OCI-LY3 (cell line): ENCODE results near the gene CLEC14A.

Experiments
- H2AFZ ChIP-seq: fragments of 200-600, 300-600 bp; shearing (Covaris generic); 2 replicates; pipeline ENCODE4 v1.6.0; 2014; ENCODE audit warnings: antibody characterized with exemption, low read depth, low read length
- H3K27ac ChIP-seq: fragments of 200-600, 300-600 bp; sonication (generic); 2 replicates; pipeline ENCODE4 v1.5.1; 2014; ENCODE audit warnings: mild to moderate bottlenecking, low read length, moderate library complexity, mixed read lengths
- H3K27me3 ChIP-seq: fragments of 200-600, 300-600 bp; sonication (generic); 2 replicates; pipeline ENCODE4 v1.6.1; 2014; ENCODE audit warnings: low read depth, low read length, mixed read lengths
- H3K36me3 ChIP-seq: fragments of 200-600, 300-600 bp; sonication (generic); replicated peaks from 2 replicates; pipeline ENCODE3; 2014; ENCODE audit warnings: low read depth, low read length, mixed read lengths
- H3K4me1 ChIP-seq: fragments of 300-600, 200-600 bp; sonication (generic); 2 replicates; pipeline ENCODE4 v1.6.1; 2014; ENCODE audit warnings: low read length, mixed read lengths
- H3K4me2 ChIP-seq: fragments of 200-600, 300-600 bp; sonication (generic); 2 replicates; pipeline ENCODE4 v1.6.1; 2014; ENCODE audit warnings: low read length, mixed read lengths
- H3K4me3 ChIP-seq: fragments of 300-600, 200-600 bp; sonication (generic); 2 replicates; pipeline ENCODE4 v1.5.1; 2014; ENCODE audit warnings: antibody characterized with exemption, mild to moderate bottlenecking, low read length, moderate library complexity
- H3K79me2 ChIP-seq: fragments of 300-600, 200-600 bp; shearing (Covaris generic); 2 replicates; pipeline ENCODE4 v1.6.1; 2014; ENCODE audit warnings: mild to moderate bottlenecking, low read length, mixed read lengths
- H3K9ac ChIP-seq: fragments of 300-600, 200-600 bp; shearing (Covaris generic); 2 replicates; pipeline ENCODE4 v1.6.0; 2014; ENCODE audit warnings: mild to moderate bottlenecking, low read length, moderate library complexity
- H3K9me3 ChIP-seq: fragments of 200-600, 300-600 bp; shearing (Covaris generic); 2 replicates; pipeline ENCODE4 v1.6.1; 2014; ENCODE audit warnings: low read length, mixed read lengths; ENCODE audit not compliant: insufficient read depth
- H4K20me1 ChIP-seq: fragments of 200-600, 300-600 bp; sonication (generic); 2 replicates; pipeline ENCODE4 v1.6.1; 2016; ENCODE audit warnings: low read length, mixed read lengths; ENCODE audit not compliant: insufficient read depth
- CTCF ChIP-seq: fragments of 200-600, 300-600 bp; sonication (generic); IDR thresholded peaks from 2 replicates; pipeline ENCODE4 v1.5.1; 2014; ENCODE audit warnings: antibody characterized with exemption, low read length, low read depth
- EZH2phosphoT487 ChIP-seq: fragments of 200-600 bp; shearing (Covaris generic); IDR thresholded peaks from 2 replicates; pipeline ENCODE4 v1.6.1; 2018; ENCODE audit warnings: antibody characterized with exemption, mixed run types, low read depth

The CLEC14A gene

GRCh38 chr14:38255673-38256532, at the start of gene CLEC14A:
Gene CLEC14A (minus strand): TSS chr14:38256093. CDS start chr14:38256022, 71 bp downstream.
- Histone ChIP-seq H4K20me1 (no peaks in the 10 kb centered on the region), H3K4me1 (no peaks in the 10 kb centered on the region), H3K4me2 (no peak within 1 kb of the TSS), H2AFZ (no peak within 1 kb of the TSS), H3K27me3 (no peaks in the 10 kb centered on the region), H3K9ac (no peak within 1 kb of the TSS), H3K36me3 (no peaks in the 10 kb centered on the region), H3K9me3 (no peaks in the 10 kb centered on the region), H3K4me3 (no peak within 1 kb of the TSS), H3K79me2 (no peaks in the 10 kb centered on the region), H3K27ac (no peak within 1 kb of the TSS)
- TF ChIP-seq EZH2phosphoT487: no peak
- no peak for TF ChIP-seq CTCF

GRCh38 chr14:38302966-38303365, 47.1 kb upstream of the CLEC14A start:
- H3K4me3 ChIP-seq: no peak overlapping the region
- H3K79me2 ChIP-seq: no peaks in the 10 kb centered on the region
- H3K9me3 ChIP-seq: no peaks in the 10 kb centered on the region
- no peak overlapping the region for H2AFZ ChIP-seq
- no peaks in the 10 kb centered on the region for H4K20me1 ChIP-seq
- no peaks in the 10 kb centered on the region for H3K4me1 ChIP-seq
- H3K27me3 ChIP-seq: no peaks in the 10 kb centered on the region
- no peak overlapping the region for H3K4me2 ChIP-seq
- H3K9ac ChIP-seq: no peak overlapping the region
- TF ChIP-seq CTCF (no peak), EZH2phosphoT487 (no peak)
- no peak overlapping the region for H3K27ac ChIP-seq
- no peaks in the 10 kb centered on the region for H3K36me3 ChIP-seq

GRCh38 chr14:38302034-38302433, 46.1 kb upstream of the CLEC14A start:
- no peak for TF ChIP-seq CTCF
- H3K27me3 ChIP-seq: no peaks in the 10 kb centered on the region
- H3K36me3 ChIP-seq: no peaks in the 10 kb centered on the region
- H3K9ac ChIP-seq: no peak overlapping the region
- H3K79me2 ChIP-seq: no peaks in the 10 kb centered on the region
- no peak overlapping the region for H3K4me3 ChIP-seq
- no peak overlapping the region for H2AFZ ChIP-seq
- H3K4me1 ChIP-seq: no peaks in the 10 kb centered on the region
- H4K20me1 ChIP-seq: no peaks in the 10 kb centered on the region
- H3K27ac ChIP-seq: no peak overlapping the region
- H3K4me2 ChIP-seq: no peak overlapping the region
- no peaks in the 10 kb centered on the region for H3K9me3 ChIP-seq

GRCh38 chr14:38297681-38298080, 41.8 kb upstream of the CLEC14A start:
- no peaks in the 10 kb centered on the region for H3K9me3 ChIP-seq
- H2AFZ ChIP-seq: no peak overlapping the region
- no peaks in the 10 kb centered on the region for H3K4me1 ChIP-seq
- no peak overlapping the region for H3K4me2 ChIP-seq
- H3K27ac ChIP-seq: no peak overlapping the region
- no peaks in the 10 kb centered on the region for H3K79me2 ChIP-seq
- H3K27me3 ChIP-seq: no peaks in the 10 kb centered on the region
- TF ChIP-seq EZH2phosphoT487 (no peak), CTCF (no peak)
- H3K4me3 ChIP-seq: no peak overlapping the region
- no peaks in the 10 kb centered on the region for H3K36me3 ChIP-seq
- no peak overlapping the region for H3K9ac ChIP-seq
- H4K20me1 ChIP-seq: no peaks in the 10 kb centered on the region
